ENCODE measurements around the gene SSBP3.

DNA sequence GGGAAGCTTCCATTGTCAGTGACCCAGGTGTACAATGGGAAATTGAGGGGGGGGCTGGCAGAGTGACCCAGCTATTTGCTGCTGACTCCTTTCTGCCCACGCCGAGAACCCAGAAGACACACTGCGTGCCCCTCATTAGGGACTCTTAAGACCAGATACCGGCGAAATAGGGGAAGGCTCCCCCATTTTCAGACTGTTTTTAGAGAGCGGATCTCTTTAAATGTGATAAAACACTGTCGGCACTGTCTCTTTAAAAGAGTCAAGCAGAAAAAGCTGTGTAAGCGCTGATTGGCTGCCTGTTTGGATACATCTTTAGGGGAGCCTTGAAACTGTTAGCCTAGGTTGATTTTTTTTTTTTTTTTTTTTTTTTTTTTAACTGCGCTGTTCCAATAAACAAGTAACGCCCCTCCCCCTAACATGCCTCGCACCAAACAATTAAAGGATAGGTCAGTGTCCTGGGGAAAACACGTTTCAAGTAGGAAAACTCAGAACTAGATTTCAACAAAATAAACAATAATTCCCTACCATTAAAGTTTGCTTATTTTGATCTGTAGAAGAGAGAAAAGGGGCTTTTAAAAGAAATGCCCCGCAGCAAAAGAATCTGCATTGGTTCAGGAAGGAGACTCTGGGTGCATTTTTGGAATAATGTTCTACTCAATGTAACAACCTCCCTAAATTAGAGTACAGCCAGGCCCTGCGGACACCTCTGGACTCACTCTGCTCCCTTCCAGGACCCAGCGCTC lies 1.4 kb upstream of the SSBP3 start:
- TF ChIP-seq, protein P1, sequence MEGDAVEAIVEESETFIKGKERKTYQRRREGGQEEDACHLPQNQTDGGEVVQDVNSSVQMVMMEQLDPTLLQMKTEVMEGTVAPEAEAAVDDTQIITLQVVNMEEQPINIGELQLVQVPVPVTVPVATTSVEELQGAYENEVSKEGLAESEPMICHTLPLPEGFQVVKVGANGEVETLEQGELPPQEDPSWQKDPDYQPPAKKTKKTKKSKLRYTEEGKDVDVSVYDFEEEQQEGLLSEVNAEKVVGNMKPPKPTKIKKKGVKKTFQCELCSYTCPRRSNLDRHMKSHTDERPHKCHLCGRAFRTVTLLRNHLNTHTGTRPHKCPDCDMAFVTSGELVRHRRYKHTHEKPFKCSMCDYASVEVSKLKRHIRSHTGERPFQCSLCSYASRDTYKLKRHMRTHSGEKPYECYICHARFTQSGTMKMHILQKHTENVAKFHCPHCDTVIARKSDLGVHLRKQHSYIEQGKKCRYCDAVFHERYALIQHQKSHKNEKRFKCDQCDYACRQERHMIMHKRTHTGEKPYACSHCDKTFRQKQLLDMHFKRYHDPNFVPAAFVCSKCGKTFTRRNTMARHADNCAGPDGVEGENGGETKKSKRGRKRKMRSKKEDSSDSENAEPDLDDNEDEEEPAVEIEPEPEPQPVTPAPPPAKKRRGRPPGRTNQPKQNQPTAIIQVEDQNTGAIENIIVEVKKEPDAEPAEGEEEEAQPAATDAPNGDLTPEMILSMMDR (IDR thresholded peaks at IDR 0.05) = no peak
- no peak for TF ChIP-seq POLR2A (IDR thresholded peaks at IDR 0.05)
